Vagina (tissue), 2 donors: ENCODE data around the gene OR51G2. TPM values are rescaled to one million over a fixed set of nuclear protein-coding genes. Genes with fewer than 3 reads are reported as not detected.

Source experiments
- DNase-seq, 2 donors: peaks; one replicate each; pipeline ENCODE4 v3.0.0-alpha.2; 2017; ENCODE audit errors: extremely low spot score in 2 of 2
- H3K27ac ChIP-seq: fragments of 200-600 bp; sonication (generic); one replicate; pipeline ENCODE4 v1.5.1; 2019
- H3K27me3 ChIP-seq: fragments of 200-600 bp; sonication (generic); one replicate; pipeline ENCODE4 v1.5.1; 2019
- H3K36me3 ChIP-seq, 2 donors: fragments of 200-600 bp; sonication (generic); one replicate each; pipeline ENCODE4 v1.5.1; 2017 to 2019
- H3K4me1 ChIP-seq: fragments of 200-600 bp; sonication (generic); one replicate; pipeline ENCODE4 v1.5.1; 2019
- H3K4me3 ChIP-seq, 2 donors: fragments of 200-600 bp; sonication (generic); 1 replicate in 1 of 2; 2 replicates in 1 of 2; pipeline ENCODE4 v1.5.1; 2016 to 2019
- H3K9me3 ChIP-seq: fragments of 200-600 bp; sonication (generic); one replicate; pipeline ENCODE4 v1.5.1; 2019
- CTCF ChIP-seq, 3 experiments: fragments of 450-650 bp in 2 of 3; fragments of 200-600 bp in 1 of 3; sonication (generic) in 1 of 3; IDR thresholded peaks; one replicate each; pipeline ENCODE4 v1.5.1; 2017 to 2019; ENCODE audit warnings: antibody characterized with exemption in 3 of 3, mild to moderate bottlenecking in 2 of 3, moderate library complexity in 2 of 3
- POLR2A ChIP-seq, 2 donors: fragments of 450-650 bp; IDR thresholded peaks; one replicate each; pipeline ENCODE4 v1.6.1; 2017; ENCODE audit warnings: antibody characterized with exemption in 2 of 2, mild to moderate bottlenecking in 2 of 2, moderate library complexity in 2 of 2
- POLR2AphosphoS5 ChIP-seq, 2 donors: sonication (generic); formaldehyde crosslinking; IDR thresholded peaks; one replicate each; pipeline ENCODE4 v1.9.0; 2017; ENCODE audit warnings: antibody characterized with exemption in 2 of 2, mild to moderate bottlenecking in 2 of 2, low read depth in 1 of 2; ENCODE audit not compliant: insufficient read depth in 1 of 2
- intact Hi-C: fragments of 100-400 bp; cut with DNase I; formaldehyde crosslinking; loops from one replicate; pipeline ENCODE4 v1.15.1; 2023
- total RNA-seq: library from RNA; depleted of rRNA; stranded (reverse); fragments of >200 nt; gene quantifications from one replicate; pipeline ENCODE4 v1.2.3, GENCODE V29; 2016

OR51G2 gene
- total RNA-seq, 1 donor from 2014 or later: not detected

GRCh38 chr11:4947505-4947904 is 28.4 kb upstream of the OR51G2 start, which contains the start of gene OR51A4:
Gene OR51A4, minus strand, starts transcription at chr11:4947605. Its CDS starts 505 bp downstream, at chr11:4947100.
- Histone ChIP-seq H3K4me3 (no peak within 1 kb of the TSS), H3K9me3 (no peaks in the 10 kb centered on the region), H3K27ac (no peak within 1 kb of the TSS), H3K36me3 (no peaks in the 10 kb centered on the region), H3K27me3 (no peaks in the 10 kb centered on the region), H3K4me1 (no peaks in the 10 kb centered on the region)
- intact Hi-C loops: no loop called here
- TF ChIP-seq CTCF (IDR thresholded peaks at IDR 0.05): no peak
- no peak for DNase-seq

- Histone ChIP-seq H3K36me3 (no peaks in the 10 kb centered on the region), H3K27ac (no peak overlapping the region), H3K27me3 (no peaks in the 10 kb centered on the region), H3K9me3 (no peaks in the 10 kb centered on the region), H3K4me3 (no peak overlapping the region), H3K4me1 (no peaks in the 10 kb centered on the region)
- intact Hi-C loops: no loop called here
- no peak for DNase-seq
- TF ChIP-seq POLR2A (IDR thresholded peaks at IDR 0.05) (no peak), CTCF (IDR thresholded peaks at IDR 0.05) (no peak)
Measured at GRCh38 chr11:4936745-4937144, 17.6 kb upstream of the OR51G2 start.

GRCh38 chr11:4932751-4933150 is 13.6 kb upstream of the OR51G2 start:
- H3K36me3 ChIP-seq: no peaks in the 10 kb centered on the region
- TF ChIP-seq POLR2AphosphoS5 (IDR thresholded peaks at IDR 0.05; ENCODE audit: insufficient read depth in 1 of 2, low read depth in 1 of 2): no peak
- TF ChIP-seq POLR2A (IDR thresholded peaks at IDR 0.05): no peak
- TF ChIP-seq CTCF (IDR thresholded peaks at IDR 0.05): no peak
- no peaks in the 10 kb centered on the region for H3K4me1 ChIP-seq
- H3K9me3 ChIP-seq: no peaks in the 10 kb centered on the region
- no peaks in the 10 kb centered on the region for H3K27me3 ChIP-seq
- H3K27ac ChIP-seq: no peak overlapping the region
- no peak overlapping the region for H3K4me3 ChIP-seq
- DNase-seq: no peak
- intact Hi-C loops: no loop called here

- no peaks in the 10 kb centered on the region for H3K4me1 ChIP-seq
- H3K9me3 ChIP-seq: no peaks in the 10 kb centered on the region
- H3K4me3 ChIP-seq: no peak overlapping the region
- H3K36me3 ChIP-seq: no peaks in the 10 kb centered on the region
- H3K27me3 ChIP-seq: no peaks in the 10 kb centered on the region
- intact Hi-C loops: no loop called here
- TF ChIP-seq POLR2AphosphoS5 (IDR thresholded peaks at IDR 0.05; ENCODE audit: insufficient read depth in 1 of 2, low read depth in 1 of 2) (no peak), POLR2A (IDR thresholded peaks at IDR 0.05) (no peak), CTCF (IDR thresholded peaks at IDR 0.05) (no peak)
- H3K27ac ChIP-seq: no peak overlapping the region
- DNase-seq: no peak
Measured at GRCh38 chr11:4926608-4927007, 7.5 kb upstream of the OR51G2 start.

- no peaks in the 10 kb centered on the region for H3K4me1 ChIP-seq
- no peaks in the 10 kb centered on the region for H3K36me3 ChIP-seq
- H3K27me3 ChIP-seq: no peaks in the 10 kb centered on the region
- no peaks in the 10 kb centered on the region for H3K9me3 ChIP-seq
- no peak within 1 kb of the TSS for H3K27ac ChIP-seq
- intact Hi-C loops: no loop called here
- TF ChIP-seq POLR2AphosphoS5 (IDR thresholded peaks at IDR 0.05; ENCODE audit: insufficient read depth in 1 of 2, low read depth in 1 of 2): no peak
- no peak for TF ChIP-seq POLR2A (IDR thresholded peaks at IDR 0.05)
- TF ChIP-seq CTCF (IDR thresholded peaks at IDR 0.05): no peak
- DNase-seq: no peak
- H3K4me3 ChIP-seq: no peak within 1 kb of the TSS
Measured at GRCh38 chr11:4924239-4924638, 5.1 kb upstream of the OR51G2 start, which contains the start of gene OR51G1. Gene OR51G1, minus strand, starts transcription at chr11:4924339. Its CDS starts 0 bp downstream, at chr11:4924339.
